ENCODE measurements around the gene LRP1.
A peak's percentile ranks its signal among the peaks of the same experiment; 100 is the strongest.

Gene LRP1

GRCh38 chr12:57154804-57155434 is 26.6 kb downstream of the LRP1 start:
- no peak for DNase-seq (ENCODE audit: low spot score)

GRCh38 chr12:57156701-57157403 is 28.6 kb downstream of the LRP1 start:
- DNase-seq (ENCODE audit: low spot score): no peak

- no peak for DNase-seq (ENCODE audit: low spot score)
Observed at GRCh38 chr12:57157588-57158173, 29.4 kb downstream of the LRP1 start.

- no peak for DNase-seq (ENCODE audit: low spot score)
Observed at GRCh38 chr12:57158186-57158585, 29.9 kb downstream of the LRP1 start.

GRCh38 chr12:57158665-57159064 is 30.4 kb downstream of the LRP1 start:
- DNase-seq (ENCODE audit: low spot score): no peak

GRCh38 chr12:57159311-57159710 is 31.0 kb downstream of the LRP1 start:
- no peak for DNase-seq (ENCODE audit: low spot score)

- no peak for DNase-seq (ENCODE audit: low spot score)
Observed at GRCh38 chr12:57160040-57160439, 31.8 kb downstream of the LRP1 start.

GRCh38 chr12:57160741-57161140 is 32.5 kb downstream of the LRP1 start:
- DNase-seq (ENCODE audit: low spot score): no peak

- DNase-seq (ENCODE audit: low spot score): no peak
Observed at GRCh38 chr12:57161491-57161890, 33.2 kb downstream of the LRP1 start.

- no peak for DNase-seq (ENCODE audit: low spot score)
Observed at GRCh38 chr12:57162553-57163125, 34.4 kb downstream of the LRP1 start.

GRCh38 chr12:57164454-57164853 is 36.2 kb downstream of the LRP1 start:
- DNase-seq (ENCODE audit: low spot score): no peak

GRCh38 chr12:57164966-57165625 is 36.8 kb downstream of the LRP1 start:
- no peak for DNase-seq (ENCODE audit: low spot score)

GRCh38 chr12:57165741-57166140 is 37.5 kb downstream of the LRP1 start:
- no peak for DNase-seq (ENCODE audit: low spot score)

GRCh38 chr12:57166971-57167371 is 38.7 kb downstream of the LRP1 start:
- no peak for DNase-seq (ENCODE audit: low spot score)

- no peak for DNase-seq (ENCODE audit: low spot score)
Observed at GRCh38 chr12:57168058-57168457, 39.8 kb downstream of the LRP1 start.

- DNase-seq (ENCODE audit: low spot score): no peak
Observed at GRCh38 chr12:57169046-57169795, 40.9 kb downstream of the LRP1 start.

GRCh38 chr12:57169969-57170368 is 41.7 kb downstream of the LRP1 start:
- no peak for DNase-seq (ENCODE audit: low spot score)

GRCh38 chr12:57170408-57170807 is 42.1 kb downstream of the LRP1 start:
- no peak for DNase-seq (ENCODE audit: low spot score)

GRCh38 chr12:57170927-57171326 is 42.6 kb downstream of the LRP1 start:
- no peak for DNase-seq (ENCODE audit: low spot score)

GRCh38 chr12:57171668-57172067 is 43.4 kb downstream of the LRP1 start:
- DNase-seq (ENCODE audit: low spot score): no peak

GRCh38 chr12:57173089-57173488 is 44.8 kb downstream of the LRP1 start:
- peak; percentile 41 for DNase-seq (ENCODE audit: low spot score)

GRCh38 chr12:57173683-57174082 is 45.4 kb downstream of the LRP1 start:
- no peak for DNase-seq (ENCODE audit: low spot score)

Data from NAMALWA (cell line).